ENCODE measurements around the gene PRKCE.

PRKCE gene

DNA sequence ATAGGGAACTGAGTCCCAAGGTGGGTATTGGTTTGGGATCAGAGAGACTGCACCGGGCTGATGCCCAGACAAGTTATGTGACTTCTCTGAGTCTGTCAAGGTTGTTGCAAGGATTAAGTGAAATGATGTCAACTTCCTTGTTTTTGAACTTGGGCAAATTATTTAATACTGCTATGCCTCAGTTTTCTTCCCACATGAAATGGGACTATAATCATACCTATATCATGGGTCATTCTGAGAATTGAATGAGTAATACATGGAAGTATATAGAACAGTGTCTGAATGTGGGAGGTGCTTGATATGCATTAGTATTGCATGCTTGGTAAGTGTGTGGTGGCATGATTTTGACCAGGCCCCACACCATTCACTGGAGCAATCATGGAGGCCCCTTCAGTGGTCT lies 99.0 kb downstream of the PRKCE start:
- DNase-seq (ENCODE audit: low read depth in 2 of 2) = peak in 1 of 2 donors; percentile 13
- TF ChIP-seq, protein P1, sequence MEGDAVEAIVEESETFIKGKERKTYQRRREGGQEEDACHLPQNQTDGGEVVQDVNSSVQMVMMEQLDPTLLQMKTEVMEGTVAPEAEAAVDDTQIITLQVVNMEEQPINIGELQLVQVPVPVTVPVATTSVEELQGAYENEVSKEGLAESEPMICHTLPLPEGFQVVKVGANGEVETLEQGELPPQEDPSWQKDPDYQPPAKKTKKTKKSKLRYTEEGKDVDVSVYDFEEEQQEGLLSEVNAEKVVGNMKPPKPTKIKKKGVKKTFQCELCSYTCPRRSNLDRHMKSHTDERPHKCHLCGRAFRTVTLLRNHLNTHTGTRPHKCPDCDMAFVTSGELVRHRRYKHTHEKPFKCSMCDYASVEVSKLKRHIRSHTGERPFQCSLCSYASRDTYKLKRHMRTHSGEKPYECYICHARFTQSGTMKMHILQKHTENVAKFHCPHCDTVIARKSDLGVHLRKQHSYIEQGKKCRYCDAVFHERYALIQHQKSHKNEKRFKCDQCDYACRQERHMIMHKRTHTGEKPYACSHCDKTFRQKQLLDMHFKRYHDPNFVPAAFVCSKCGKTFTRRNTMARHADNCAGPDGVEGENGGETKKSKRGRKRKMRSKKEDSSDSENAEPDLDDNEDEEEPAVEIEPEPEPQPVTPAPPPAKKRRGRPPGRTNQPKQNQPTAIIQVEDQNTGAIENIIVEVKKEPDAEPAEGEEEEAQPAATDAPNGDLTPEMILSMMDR (IDR thresholded peaks at IDR 0.05; ENCODE audit: low read depth, low read length) = no peak
- no peak overlapping the region for H3K4me3 ChIP-seq (replicated peaks in 1 of 2; ENCODE audit: low read depth in 2 of 2, low read length in 2 of 2)

DNA sequence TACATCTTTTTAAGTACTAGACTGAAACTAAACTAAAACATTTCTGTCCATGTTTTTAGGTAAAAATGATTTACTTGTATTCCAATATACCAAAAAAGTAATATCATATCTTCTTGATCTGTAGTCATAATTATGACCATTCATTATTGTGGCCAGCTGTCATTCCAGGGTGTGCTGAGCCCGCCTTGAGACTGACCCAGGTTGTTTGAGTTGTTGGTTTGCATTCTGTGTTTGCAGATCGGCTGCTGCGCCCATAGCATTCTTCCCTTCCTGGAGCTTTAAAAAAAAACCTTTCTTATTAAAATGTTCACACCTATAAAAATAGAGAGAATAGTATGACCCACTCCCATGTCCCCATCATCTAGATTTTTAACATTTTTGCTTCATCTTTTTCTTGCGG lies 101.9 kb downstream of the PRKCE start:
- H3K4me3 ChIP-seq (replicated peaks in 1 of 2; ENCODE audit: low read depth in 2 of 2, low read length in 2 of 2) = no peak overlapping the region
- TF ChIP-seq, protein P1 (IDR thresholded peaks at IDR 0.05; ENCODE audit: low read depth, low read length) = no peak
- DNase-seq (ENCODE audit: low read depth in 2 of 2) = no peak

DNA sequence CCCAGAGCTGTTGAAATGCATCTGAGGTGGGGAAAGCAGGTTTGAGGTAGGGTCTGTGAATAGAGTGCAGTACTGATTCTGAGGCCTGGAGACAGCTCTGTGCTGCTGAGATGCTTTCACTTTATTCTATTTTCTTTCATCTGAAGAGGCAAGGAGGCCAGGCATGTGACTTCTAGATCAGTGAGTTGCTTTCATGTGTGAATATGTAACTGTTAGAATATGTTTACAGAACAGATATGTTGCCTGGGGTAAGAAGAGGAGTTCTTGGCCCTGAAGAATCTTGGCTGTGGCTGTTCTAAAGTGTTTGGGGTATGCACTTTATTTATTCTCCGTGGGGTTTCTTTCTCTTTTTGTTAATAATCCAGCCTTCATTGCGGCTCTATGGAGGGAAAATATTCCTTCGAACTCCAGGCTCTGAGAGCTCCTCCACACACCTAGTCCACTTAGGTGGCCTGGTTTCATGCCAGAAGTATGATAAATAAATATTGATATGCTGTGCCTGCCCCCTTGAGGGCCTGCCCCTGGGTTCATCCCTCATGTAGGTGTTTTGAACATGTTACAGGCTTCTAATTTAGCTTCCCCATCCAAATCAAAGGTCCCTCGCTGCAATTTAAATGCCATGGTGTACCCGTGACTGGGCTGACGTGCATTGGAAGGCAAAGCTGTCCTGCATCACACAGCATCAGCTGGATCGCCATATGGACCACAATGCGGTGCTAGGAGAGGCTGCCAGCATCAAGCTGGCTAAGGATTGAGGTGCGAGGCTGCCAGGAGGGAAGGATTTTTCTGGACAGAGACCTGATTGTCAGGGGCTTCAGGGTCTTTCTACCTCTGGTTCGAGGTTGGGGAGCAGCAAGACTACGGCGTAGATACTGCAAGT lies 102.9 kb downstream of the PRKCE start:
- no peak for DNase-seq (ENCODE audit: low read depth in 2 of 2)
- TF ChIP-seq, protein P1 (IDR thresholded peaks at IDR 0.05; ENCODE audit: low read depth, low read length) = no peak

DNA sequence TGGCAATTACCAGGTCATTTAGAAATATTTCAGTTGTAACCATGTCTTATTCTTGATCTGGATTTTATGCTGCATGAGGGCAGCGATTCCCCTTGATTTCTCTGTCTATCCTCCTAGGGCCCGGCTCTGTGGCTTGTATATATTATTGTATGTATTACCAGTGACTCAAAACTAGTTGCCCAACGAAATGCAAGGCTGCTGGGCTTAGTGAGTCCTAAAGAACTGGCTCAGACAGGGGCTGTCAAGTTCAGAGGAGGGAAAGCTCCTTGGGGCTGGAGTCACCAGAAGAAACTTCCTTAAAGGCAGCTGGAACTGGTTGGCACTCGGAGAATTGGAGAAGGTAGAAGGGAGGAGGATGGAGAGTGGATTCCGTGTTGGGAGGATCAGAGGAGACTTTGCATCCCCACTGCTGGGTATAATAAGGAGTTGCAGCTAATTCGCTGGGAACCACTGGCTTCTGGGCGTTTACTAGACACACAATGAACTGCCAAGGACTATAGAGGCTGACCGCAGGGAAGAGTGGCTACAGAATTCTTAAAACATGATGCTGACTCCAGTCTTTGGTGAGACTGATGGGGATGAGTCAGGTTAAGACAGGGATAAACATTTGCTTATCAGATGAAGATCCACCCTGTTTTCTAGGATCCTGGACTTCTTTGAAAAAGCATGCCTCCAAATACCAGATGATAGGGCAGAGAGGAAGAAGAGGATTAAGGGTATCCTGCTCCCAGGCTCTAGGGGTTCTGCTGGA lies 104.3 kb downstream of the PRKCE start:
- TF ChIP-seq, protein P1 (IDR thresholded peaks at IDR 0.05; ENCODE audit: low read depth, low read length) = no peak
- H3K4me3 ChIP-seq (replicated peaks in 1 of 2; ENCODE audit: low read depth in 2 of 2, low read length in 2 of 2) = no peak overlapping the region
- peak; percentile 45 to 48 for DNase-seq (ENCODE audit: low read depth in 2 of 2)

More for the DNA sequence above, 102.9 kb downstream of the PRKCE start:
- H3K4me3 ChIP-seq (replicated peaks in 1 of 2; ENCODE audit: low read depth in 2 of 2, low read length in 2 of 2) = no peak overlapping the region

DNA sequence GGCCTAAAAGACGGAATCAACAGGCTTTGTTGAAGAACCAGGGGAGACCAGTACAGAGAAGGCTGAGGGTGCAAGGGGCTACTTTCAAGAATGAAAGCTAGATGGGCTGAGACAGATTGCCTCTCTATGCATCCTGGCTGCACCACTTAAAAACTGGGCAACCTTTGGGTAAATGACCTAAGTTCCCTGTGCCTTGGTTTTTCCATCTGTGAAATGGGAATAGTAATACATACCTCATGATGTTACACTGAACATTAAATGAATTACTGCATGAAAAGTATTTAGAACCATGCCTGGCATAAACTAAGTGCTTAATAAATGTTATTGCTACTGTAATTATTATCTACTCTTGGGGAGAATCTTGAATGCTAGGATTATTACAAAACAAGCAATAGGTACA lies 106.5 kb downstream of the PRKCE start:
- TF ChIP-seq, protein P1 (IDR thresholded peaks at IDR 0.05; ENCODE audit: low read depth, low read length) = no peak
- DNase-seq (ENCODE audit: low read depth in 2 of 2) = no peak
- H3K4me3 ChIP-seq (replicated peaks in 1 of 2; ENCODE audit: low read depth in 2 of 2, low read length in 2 of 2) = no peak overlapping the region

DNA sequence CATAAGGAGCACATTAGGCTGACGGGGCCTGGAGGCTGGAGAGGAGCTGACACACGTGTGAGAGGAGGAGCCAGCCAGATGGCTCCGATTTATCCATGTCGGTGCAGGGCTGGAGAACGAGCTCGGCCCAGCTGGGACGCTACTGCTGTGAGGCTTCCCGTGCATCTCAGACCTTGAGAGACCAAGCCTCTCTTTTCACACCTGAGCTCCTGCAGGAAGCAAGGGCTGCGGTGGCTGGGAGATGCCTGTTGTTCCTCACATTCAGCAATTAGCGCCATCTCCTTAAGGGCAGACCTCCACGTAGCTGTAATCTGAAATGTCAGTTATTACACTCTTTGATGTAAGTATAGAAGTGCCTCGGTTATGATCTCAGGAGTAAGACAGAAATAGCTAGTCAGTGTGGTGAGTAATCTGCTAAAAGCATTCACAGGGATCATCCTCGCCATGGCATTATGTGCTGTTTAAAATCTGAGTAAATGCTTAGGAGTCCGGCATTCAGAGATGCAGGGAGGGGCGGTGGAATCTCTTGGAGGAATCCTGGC lies 107.9 kb downstream of the PRKCE start:
- H3K4me3 ChIP-seq (replicated peaks in 1 of 2; ENCODE audit: low read depth in 2 of 2, low read length in 2 of 2) = no peak overlapping the region
- TF ChIP-seq, protein P1 (IDR thresholded peaks at IDR 0.05; ENCODE audit: low read depth, low read length) = no peak
- DNase-seq (ENCODE audit: low read depth in 2 of 2) = peak; percentile 29 to 64
